Activated gamma-delta T cell (primary cell): Measurements from ENCODE around the gene LRRC3B.
"Not testable (repeated sequence)": the region's sequence is repeated elsewhere in the genome, so short reads cannot be mapped to it uniquely, and the experiment has no call there.

Source experiments
- DNase-seq: peaks from one replicate; lab custom pipeline; 2025; lab: John Stamatoyannopoulos, UW
- total RNA-seq, 2 donors: gene quantifications; one replicate each; lab custom pipeline; 2026; lab: John Stamatoyannopoulos, UW

Gene LRRC3B
- 0 reads per million in 2 donors for total RNA-seq

GRCh38 chr3:26622621-26623418 is at the start of gene LRRC3B:
LRRC3B (plus strand) TSS chr3:26622772; CDS start chr3:26709673, 86,901 bp downstream.
- peak; percentile 6 for DNase-seq

GRCh38 chr3:26574766-26575165 is 47.8 kb upstream of the LRRC3B start:
- DNase-seq: no peak

GRCh38 chr3:26579116-26579515 is 43.5 kb upstream of the LRRC3B start:
- no peak for DNase-seq

GRCh38 chr3:26587571-26587970 is 35.0 kb upstream of the LRRC3B start:
- no peak for DNase-seq

GRCh38 chr3:26588931-26589330 is 33.6 kb upstream of the LRRC3B start:
- DNase-seq: no peak

- DNase-seq: no peak
Observed at GRCh38 chr3:26589678-26590077, 32.9 kb upstream of the LRRC3B start.

- DNase-seq: no peak
Observed at GRCh38 chr3:26590919-26591484, 31.6 kb upstream of the LRRC3B start.

- DNase-seq: no peak
Observed at GRCh38 chr3:26591926-26592325, 30.6 kb upstream of the LRRC3B start.

GRCh38 chr3:26592451-26592850 is 30.1 kb upstream of the LRRC3B start:
- no peak for DNase-seq

GRCh38 chr3:26596335-26596734 is 26.2 kb upstream of the LRRC3B start:
- no peak for DNase-seq

- DNase-seq: not testable (repeated sequence)
Observed at GRCh38 chr3:26603311-26603710, 19.3 kb upstream of the LRRC3B start.

GRCh38 chr3:26603771-26604170 is 18.8 kb upstream of the LRRC3B start:
- DNase-seq: not testable (repeated sequence)

GRCh38 chr3:26614006-26614685 is 8.4 kb upstream of the LRRC3B start:
- DNase-seq: no peak

GRCh38 chr3:26621176-26621575 is 1.4 kb upstream of the LRRC3B start:
- no peak for DNase-seq

- DNase-seq: no peak
Observed at GRCh38 chr3:26621906-26622620, 509 bp upstream of the LRRC3B start.

- DNase-seq: no peak
Observed at GRCh38 chr3:26623419-26624208, 1.0 kb downstream of the LRRC3B start.

GRCh38 chr3:26624209-26624765 is 1.7 kb downstream of the LRRC3B start:
- DNase-seq: no peak

GRCh38 chr3:26625187-26625586 is 2.6 kb downstream of the LRRC3B start:
- no peak for DNase-seq

- DNase-seq: no peak
Observed at GRCh38 chr3:26627080-26627479, 4.5 kb downstream of the LRRC3B start.

GRCh38 chr3:26628915-26629314 is 6.3 kb downstream of the LRRC3B start:
- no peak for DNase-seq
